ENCODE measurements around the gene IGLL1.

Gene IGLL1

DNA sequence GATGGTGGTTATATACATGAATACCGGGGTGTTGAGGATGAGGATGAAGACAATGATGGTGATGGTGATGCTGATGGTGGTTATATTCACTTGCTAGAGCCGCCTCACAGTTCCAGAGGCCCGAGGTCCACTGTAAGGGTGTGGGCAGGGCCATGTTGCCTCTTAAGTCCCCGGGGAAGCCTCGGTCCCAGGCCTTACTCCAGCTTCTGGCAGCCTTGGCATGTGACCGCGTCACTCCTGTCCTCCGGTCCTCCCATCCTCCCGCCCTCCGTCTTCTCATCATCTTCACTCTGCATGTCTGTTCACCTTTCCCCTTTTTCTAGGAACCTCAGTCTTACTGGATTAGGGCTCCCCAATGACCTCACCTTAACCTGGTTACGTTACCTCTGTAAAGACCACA lies 54.6 kb downstream of the IGLL1 start:
- H3F3A ChIP-seq (ENCODE audit: insufficient read depth): no peaks in the 10 kb centered on the region
- H3K9me3 ChIP-seq (ENCODE audit: insufficient read depth, low read length): no peaks in the 10 kb centered on the region
- no peak overlapping the region for H2AFZ ChIP-seq (ENCODE audit: low read depth, low read length, severe bottlenecking)
- TF ChIP-seq, protein P1, sequence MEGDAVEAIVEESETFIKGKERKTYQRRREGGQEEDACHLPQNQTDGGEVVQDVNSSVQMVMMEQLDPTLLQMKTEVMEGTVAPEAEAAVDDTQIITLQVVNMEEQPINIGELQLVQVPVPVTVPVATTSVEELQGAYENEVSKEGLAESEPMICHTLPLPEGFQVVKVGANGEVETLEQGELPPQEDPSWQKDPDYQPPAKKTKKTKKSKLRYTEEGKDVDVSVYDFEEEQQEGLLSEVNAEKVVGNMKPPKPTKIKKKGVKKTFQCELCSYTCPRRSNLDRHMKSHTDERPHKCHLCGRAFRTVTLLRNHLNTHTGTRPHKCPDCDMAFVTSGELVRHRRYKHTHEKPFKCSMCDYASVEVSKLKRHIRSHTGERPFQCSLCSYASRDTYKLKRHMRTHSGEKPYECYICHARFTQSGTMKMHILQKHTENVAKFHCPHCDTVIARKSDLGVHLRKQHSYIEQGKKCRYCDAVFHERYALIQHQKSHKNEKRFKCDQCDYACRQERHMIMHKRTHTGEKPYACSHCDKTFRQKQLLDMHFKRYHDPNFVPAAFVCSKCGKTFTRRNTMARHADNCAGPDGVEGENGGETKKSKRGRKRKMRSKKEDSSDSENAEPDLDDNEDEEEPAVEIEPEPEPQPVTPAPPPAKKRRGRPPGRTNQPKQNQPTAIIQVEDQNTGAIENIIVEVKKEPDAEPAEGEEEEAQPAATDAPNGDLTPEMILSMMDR (IDR thresholded peaks at IDR 0.05; ENCODE audit: insufficient read depth, low read length, poor library complexity, severe bottlenecking): no peak
- no peak for TF ChIP-seq EZH2phosphoT487 (conservative IDR thresholded peaks at IDR 0.05; ENCODE audit: low read length)
- no peak overlapping the region for H3K4me2 ChIP-seq (ENCODE audit: low read depth, low read length, poor library complexity, severe bottlenecking)
- H3K4me3 ChIP-seq (ENCODE audit: insufficient read depth, low read length, poor library complexity, severe bottlenecking): no peak overlapping the region
- H3K27ac ChIP-seq (ENCODE audit: low read depth, low read length): no peak overlapping the region
- H3K27me3 ChIP-seq (ENCODE audit: low read length): no peaks in the 10 kb centered on the region
- no peak overlapping the region for H3K9ac ChIP-seq (ENCODE audit: low read length)
- H3K9me2 ChIP-seq (replicated peaks; ENCODE audit: insufficient read depth, low read length): no peaks in the 10 kb centered on the region
- no peaks in the 10 kb centered on the region for H3K36me3 ChIP-seq (ENCODE audit: low read length)
- H3K79me2 ChIP-seq (ENCODE audit: insufficient read depth, low read length): no peaks in the 10 kb centered on the region
- no peaks in the 10 kb centered on the region for H4K20me1 ChIP-seq (ENCODE audit: low read depth, low read length)

DNA sequence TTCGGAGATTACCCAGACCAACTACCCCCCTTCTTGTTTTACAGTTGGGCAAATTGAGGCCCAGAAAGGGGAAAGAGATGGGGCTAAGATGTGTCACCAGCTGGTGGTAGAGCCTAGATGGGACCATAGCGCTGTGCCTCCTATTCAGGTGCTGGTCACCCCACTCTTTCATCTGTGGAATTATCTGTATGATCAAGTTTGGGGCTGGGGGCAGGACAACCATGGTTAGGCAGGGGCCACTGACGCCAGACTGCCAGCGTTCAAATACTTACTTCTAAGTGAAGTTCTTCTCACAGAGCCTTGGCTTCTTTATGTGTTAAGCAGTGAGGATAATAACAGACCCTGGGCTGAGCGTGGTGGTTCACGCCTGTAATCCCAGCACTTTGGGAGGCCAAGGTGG lies 55.9 kb downstream of the IGLL1 start:
- Histone ChIP-seq H3K79me2 (ENCODE audit: insufficient read depth, low read length) (no peaks in the 10 kb centered on the region), H2AFZ (ENCODE audit: low read depth, low read length, severe bottlenecking) (no peak overlapping the region), H3K9ac (ENCODE audit: low read length) (no peak overlapping the region), H3K27ac (ENCODE audit: low read depth, low read length) (no peak overlapping the region), H3K27me3 (ENCODE audit: low read length) (no peaks in the 10 kb centered on the region), H3K4me3 (ENCODE audit: insufficient read depth, low read length, poor library complexity, severe bottlenecking) (no peak overlapping the region), H4K20me1 (ENCODE audit: low read depth, low read length) (no peaks in the 10 kb centered on the region), H3F3A (ENCODE audit: insufficient read depth) (no peaks in the 10 kb centered on the region), H3K9me2 (replicated peaks; ENCODE audit: insufficient read depth, low read length) (no peaks in the 10 kb centered on the region), H3K4me2 (ENCODE audit: low read depth, low read length, poor library complexity, severe bottlenecking) (no peak overlapping the region), H3K9me3 (ENCODE audit: insufficient read depth, low read length) (no peaks in the 10 kb centered on the region), H3K36me3 (ENCODE audit: low read length) (no peaks in the 10 kb centered on the region)
- TF ChIP-seq EZH2phosphoT487 (conservative IDR thresholded peaks at IDR 0.05; ENCODE audit: low read length): no peak
- TF ChIP-seq, protein P1 (IDR thresholded peaks at IDR 0.05; ENCODE audit: insufficient read depth, low read length, poor library complexity, severe bottlenecking): no peak

DNA sequence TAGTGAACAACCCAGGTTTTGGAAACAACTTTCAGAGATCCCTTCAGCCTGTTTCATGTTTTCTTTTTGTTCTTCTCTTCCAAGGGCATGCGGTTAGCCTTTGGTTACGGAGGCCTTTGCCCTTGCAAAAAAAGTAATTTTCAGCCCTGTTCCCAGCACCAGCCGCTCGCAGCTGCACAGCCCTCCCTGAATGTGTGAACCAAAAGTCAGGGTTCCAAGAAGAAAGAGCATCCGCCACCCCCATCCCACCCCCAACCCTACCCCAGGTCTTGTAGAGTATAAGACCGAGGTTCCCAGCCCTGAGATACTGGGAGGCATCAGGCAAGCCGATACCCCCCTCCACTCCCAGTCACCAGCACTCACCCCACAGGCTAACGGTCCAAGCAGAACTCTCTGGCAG lies 56.4 kb downstream of the IGLL1 start:
- no peak overlapping the region for H3K4me3 ChIP-seq (ENCODE audit: insufficient read depth, low read length, poor library complexity, severe bottlenecking)
- no peaks in the 10 kb centered on the region for H3K9me2 ChIP-seq (replicated peaks; ENCODE audit: insufficient read depth, low read length)
- no peaks in the 10 kb centered on the region for H3F3A ChIP-seq (ENCODE audit: insufficient read depth)
- TF ChIP-seq, protein P1 (IDR thresholded peaks at IDR 0.05; ENCODE audit: insufficient read depth, low read length, poor library complexity, severe bottlenecking): no peak
- TF ChIP-seq EZH2phosphoT487 (conservative IDR thresholded peaks at IDR 0.05; ENCODE audit: low read length): no peak
- H3K36me3 ChIP-seq (ENCODE audit: low read length): no peaks in the 10 kb centered on the region
- no peaks in the 10 kb centered on the region for H3K9me3 ChIP-seq (ENCODE audit: insufficient read depth, low read length)
- no peak overlapping the region for H3K27ac ChIP-seq (ENCODE audit: low read depth, low read length)
- H3K4me2 ChIP-seq (ENCODE audit: low read depth, low read length, poor library complexity, severe bottlenecking): no peak overlapping the region
- no peaks in the 10 kb centered on the region for H3K27me3 ChIP-seq (ENCODE audit: low read length)
- no peak overlapping the region for H3K9ac ChIP-seq (ENCODE audit: low read length)
- no peaks in the 10 kb centered on the region for H4K20me1 ChIP-seq (ENCODE audit: low read depth, low read length)
- H2AFZ ChIP-seq (ENCODE audit: low read depth, low read length, severe bottlenecking): no peak overlapping the region
- no peaks in the 10 kb centered on the region for H3K79me2 ChIP-seq (ENCODE audit: insufficient read depth, low read length)
